RWPE1 (cell line): ENCODE data around the gene IFRD2.

Experiments used
- CTCF ChIA-PET: fragments of 350-600 bp; sonication (Branson Sonifier 250); formaldehyde crosslinking; extraction: SDS; loops from one replicate; lab custom pipeline; 2021; lab: Yijun Ruan, JAX
- POLR2A ChIA-PET: fragments of 400-600 bp; formaldehyde crosslinking; extraction: SDS; loops from one replicate; lab custom pipeline; 2020; ENCODE audit warnings: antibody characterized with exemption; ENCODE audit not compliant: low non-redundant PET; lab: Yijun Ruan, JAX
- DNase-seq: peaks from one replicate; pipeline ENCODE4 v3.0.0; 2012; ENCODE audit warnings: low spot score
- H3K27ac ChIP-seq: fragments of 450-650 bp; 2 replicates; pipeline ENCODE4 v1.5.1; 2017
- TF ChIP-seq, protein P1 (sequence below): fragments of 450-650 bp; conservative IDR thresholded peaks from 2 replicates; pipeline ENCODE4 v1.5.1; 2017; ENCODE audit warnings: low read depth, mild to moderate bottlenecking

Gene IFRD2

GRCh38 chr3:50278123-50278879 lies 13.9 kb downstream of the IFRD2 start:
- TF ChIP-seq, protein P1, sequence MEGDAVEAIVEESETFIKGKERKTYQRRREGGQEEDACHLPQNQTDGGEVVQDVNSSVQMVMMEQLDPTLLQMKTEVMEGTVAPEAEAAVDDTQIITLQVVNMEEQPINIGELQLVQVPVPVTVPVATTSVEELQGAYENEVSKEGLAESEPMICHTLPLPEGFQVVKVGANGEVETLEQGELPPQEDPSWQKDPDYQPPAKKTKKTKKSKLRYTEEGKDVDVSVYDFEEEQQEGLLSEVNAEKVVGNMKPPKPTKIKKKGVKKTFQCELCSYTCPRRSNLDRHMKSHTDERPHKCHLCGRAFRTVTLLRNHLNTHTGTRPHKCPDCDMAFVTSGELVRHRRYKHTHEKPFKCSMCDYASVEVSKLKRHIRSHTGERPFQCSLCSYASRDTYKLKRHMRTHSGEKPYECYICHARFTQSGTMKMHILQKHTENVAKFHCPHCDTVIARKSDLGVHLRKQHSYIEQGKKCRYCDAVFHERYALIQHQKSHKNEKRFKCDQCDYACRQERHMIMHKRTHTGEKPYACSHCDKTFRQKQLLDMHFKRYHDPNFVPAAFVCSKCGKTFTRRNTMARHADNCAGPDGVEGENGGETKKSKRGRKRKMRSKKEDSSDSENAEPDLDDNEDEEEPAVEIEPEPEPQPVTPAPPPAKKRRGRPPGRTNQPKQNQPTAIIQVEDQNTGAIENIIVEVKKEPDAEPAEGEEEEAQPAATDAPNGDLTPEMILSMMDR = no peak
- H3K27ac ChIP-seq = peak overlapping the region; percentile 27
- ChIA-PET POLR2A (no interaction called here), CTCF (no interaction called here)
- no peak for DNase-seq

DNA sequence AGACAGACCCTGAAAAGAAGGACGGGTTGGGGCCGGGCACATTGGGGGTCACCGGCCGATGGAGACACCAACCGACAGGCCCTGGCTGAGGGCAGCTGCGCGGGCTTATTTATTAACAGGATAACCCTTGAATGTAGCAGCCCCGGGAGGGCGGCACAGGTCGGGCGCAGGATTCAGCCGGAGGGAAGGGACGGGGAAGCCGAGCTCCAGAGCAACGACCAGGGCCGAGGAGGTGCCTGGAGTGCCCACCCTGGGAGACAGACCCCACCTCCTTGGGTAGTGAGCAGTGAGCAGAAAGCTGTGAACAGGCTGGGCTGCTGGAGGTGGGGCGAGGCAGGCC lies 15.5 kb downstream of the IFRD2 start:
- ChIA-PET POLR2A (no interaction called here), CTCF (interaction anchor here (0.6 kb wide), 1 partner anchor 25 kb away, joined by 3 read pairs; no protein-coding TSS in a partner anchor)
- DNase-seq = no peak
- TF ChIP-seq, protein P1 = no peak
- H3K27ac ChIP-seq = no peak overlapping the region

GRCh38 chr3:50275996-50276761 lies 16.1 kb downstream of the IFRD2 start:
- POLR2A ChIA-PET = no interaction called here
- CTCF ChIA-PET = no interaction called here
- no peak overlapping the region for H3K27ac ChIP-seq
- TF ChIP-seq, protein P1 = no peak
- DNase-seq = no peak

GRCh38 chr3:50275141-50275995 lies 16.9 kb downstream of the IFRD2 start:
- no peak overlapping the region for H3K27ac ChIP-seq
- POLR2A ChIA-PET = no interaction called here
- DNase-seq = no peak
- CTCF ChIA-PET = interaction anchor here (0.8 to 0.9 kb wide), 2 partner anchors 11 to 49 kb away, joined by 3 to 5 read pairs; no protein-coding TSS in a partner anchor
- TF ChIP-seq, protein P1 = no peak

DNA sequence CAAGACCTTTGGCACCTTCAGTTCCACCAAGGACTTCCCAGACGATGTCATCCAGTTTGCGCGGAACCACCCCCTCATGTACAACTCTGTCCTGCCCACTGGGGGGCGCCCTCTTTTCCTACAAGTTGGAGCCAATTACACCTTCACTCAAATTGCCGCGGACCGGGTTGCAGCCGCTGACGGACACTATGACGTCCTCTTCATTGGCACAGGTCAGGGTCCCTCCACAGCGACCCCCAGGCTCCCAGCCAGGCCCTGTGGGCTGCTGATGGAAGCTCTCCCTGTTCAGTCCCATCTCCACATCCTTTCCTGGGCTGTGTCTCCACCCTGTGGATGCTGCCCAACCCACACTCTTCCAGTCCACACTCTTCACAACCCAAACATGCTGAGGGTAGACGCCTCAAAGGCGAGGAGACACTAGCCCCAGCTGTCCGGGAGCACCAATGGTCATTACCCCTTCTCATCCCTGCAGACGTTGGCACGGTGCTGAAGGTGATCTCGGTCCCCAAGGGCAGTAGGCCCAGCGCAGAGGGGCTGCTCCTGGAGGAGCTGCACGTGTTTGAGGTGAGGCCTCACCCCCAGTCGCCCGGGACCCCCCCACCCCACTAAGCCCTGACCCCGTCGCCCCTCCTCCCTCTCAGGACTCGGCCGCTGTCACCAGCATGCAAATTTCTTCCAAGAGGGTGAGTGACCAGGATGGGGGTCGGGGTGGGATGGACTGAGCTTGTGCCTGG lies 17.7 kb downstream of the IFRD2 start:
- peak overlapping the region; percentile 1; the same call in 1 of the 2 replicates for H3K27ac ChIP-seq
- ChIA-PET CTCF (interaction anchor here (0.7 to 0.9 kb wide), 3 partner anchors 10 to 218 kb away, joined by 3 to 5 read pairs (median 4); no protein-coding TSS in a partner anchor), POLR2A (no interaction called here)
- TF ChIP-seq, protein P1 = peak; percentile 69
- no peak for DNase-seq
